Transverse colon (tissue), 4 donors: Measurements from ENCODE around the gene ZNF853.

Experiments
- POLR2A ChIP-seq: fragments of 450-650 bp; IDR thresholded peaks from one replicate; pipeline ENCODE4 v1.6.1; 2016; ENCODE audit warnings: antibody characterized with exemption, mild to moderate bottlenecking, moderate library complexity
- POLR2AphosphoS5 ChIP-seq, 3 donors: sonication (generic); formaldehyde crosslinking; IDR thresholded peaks; one replicate each; pipeline ENCODE4 v1.6.1; 2016; ENCODE audit warnings: antibody characterized with exemption in 3 of 3
- TF ChIP-seq, protein P1 (sequence below), 5 experiments: fragments of 200-600 bp in 3 of 5; fragments of 450-650 bp in 2 of 5; sonication (generic) in 3 of 5; IDR thresholded peaks; 1 replicate in 2 of 5; 2 replicates in 3 of 5; pipeline ENCODE4 v1.5.1; 2016 to 2017; ENCODE audit warnings: antibody characterized with exemption in 5 of 5, inconsistent platforms in 3 of 5, mild to moderate bottlenecking in 2 of 5, moderate library complexity in 1 of 5

DNA sequence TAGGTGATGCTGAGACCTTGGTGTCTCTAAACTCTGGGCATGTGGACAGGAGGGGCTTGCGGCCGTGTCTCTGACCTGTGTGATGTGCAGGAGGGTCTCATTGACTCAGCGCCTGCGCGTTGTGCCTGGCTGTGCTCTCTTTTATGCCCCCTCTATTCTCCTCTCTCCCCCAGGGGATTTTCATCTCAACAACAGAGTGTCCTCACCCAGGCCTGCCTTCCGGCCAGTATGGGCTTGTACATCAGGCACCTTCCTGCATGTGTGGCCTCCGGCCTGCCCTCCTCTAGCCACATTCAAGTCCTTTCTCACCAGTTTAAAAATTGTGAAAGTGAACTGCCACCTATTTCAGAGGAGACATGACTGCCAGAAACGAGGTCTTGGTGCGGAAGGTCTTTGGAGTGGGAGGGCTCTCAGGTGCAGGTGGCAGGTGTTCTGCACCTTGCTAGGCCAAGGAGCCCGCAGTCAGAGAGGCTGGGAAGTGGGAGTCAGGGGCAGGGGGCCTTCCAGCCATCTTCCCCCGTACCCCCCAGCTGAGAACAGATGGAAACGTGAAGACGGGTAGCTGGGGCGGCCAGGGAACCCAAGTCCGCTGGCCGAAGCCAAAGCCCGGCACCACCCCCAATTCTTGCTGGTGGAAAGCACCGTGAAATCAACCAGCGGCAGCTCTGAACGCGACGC is 26.1 kb upstream of the ZNF853 start:
- TF ChIP-seq, protein P1, sequence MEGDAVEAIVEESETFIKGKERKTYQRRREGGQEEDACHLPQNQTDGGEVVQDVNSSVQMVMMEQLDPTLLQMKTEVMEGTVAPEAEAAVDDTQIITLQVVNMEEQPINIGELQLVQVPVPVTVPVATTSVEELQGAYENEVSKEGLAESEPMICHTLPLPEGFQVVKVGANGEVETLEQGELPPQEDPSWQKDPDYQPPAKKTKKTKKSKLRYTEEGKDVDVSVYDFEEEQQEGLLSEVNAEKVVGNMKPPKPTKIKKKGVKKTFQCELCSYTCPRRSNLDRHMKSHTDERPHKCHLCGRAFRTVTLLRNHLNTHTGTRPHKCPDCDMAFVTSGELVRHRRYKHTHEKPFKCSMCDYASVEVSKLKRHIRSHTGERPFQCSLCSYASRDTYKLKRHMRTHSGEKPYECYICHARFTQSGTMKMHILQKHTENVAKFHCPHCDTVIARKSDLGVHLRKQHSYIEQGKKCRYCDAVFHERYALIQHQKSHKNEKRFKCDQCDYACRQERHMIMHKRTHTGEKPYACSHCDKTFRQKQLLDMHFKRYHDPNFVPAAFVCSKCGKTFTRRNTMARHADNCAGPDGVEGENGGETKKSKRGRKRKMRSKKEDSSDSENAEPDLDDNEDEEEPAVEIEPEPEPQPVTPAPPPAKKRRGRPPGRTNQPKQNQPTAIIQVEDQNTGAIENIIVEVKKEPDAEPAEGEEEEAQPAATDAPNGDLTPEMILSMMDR (IDR thresholded peaks at IDR 0.05) = no peak
- TF ChIP-seq POLR2A (no peak), POLR2AphosphoS5 (IDR thresholded peaks at IDR 0.05) (no peak)
